B cell (primary cell): ENCODE data around the gene MATN1. TPM values are rescaled to one million over a fixed set of nuclear protein-coding genes. Genes with fewer than 3 reads are reported as not detected.

Source experiments
- ATAC-seq: fragments of 200-7000 bp; cut with Tn5 transposase; one replicate; pipeline ENCODE4 v1.10.0; 2021; ENCODE audit warnings: low read depth, mild to moderate bottlenecking, moderate number of reproducible peaks, moderate library complexity
- CTCF ChIA-PET: fragments of 350-600 bp; sonication (Branson Sonifier 250); formaldehyde crosslinking; loops from one replicate; lab custom pipeline; 2021; ENCODE audit warnings: antibody characterized with exemption, inconsistent platforms; lab: Charles Lee
- POLR2A ChIA-PET: fragments of 350-600 bp; sonication (Branson Sonifier 250); formaldehyde crosslinking; loops from one replicate; lab custom pipeline; 2021; ENCODE audit warnings: antibody characterized with exemption; lab: Charles Lee
- DNase-seq: peaks from one replicate; pipeline ENCODE4 v3.0.0; 2013
- H2AFZ ChIP-seq: 2 replicates; pipeline ENCODE4 v1.6.1; 2012; ENCODE audit warnings: mild to moderate bottlenecking, low read depth, low read length; ENCODE audit not compliant: insufficient read depth, poor library complexity, severe bottlenecking
- H3K27ac ChIP-seq, 2 donors: 1 replicate in 1 of 2; 2 replicates in 1 of 2; pipeline ENCODE4 v1.5.1; 2012 to 2013; ENCODE audit warnings: low read length in 2 of 2, mild to moderate bottlenecking in 2 of 2, moderate library complexity in 1 of 2
- H3K27me3 ChIP-seq, 4 experiments: fragments of 200-600 bp in 1 of 4; sonication (generic) in 1 of 4; replicated peaks in 1 of 4; 1 replicate in 2 of 4; 2 replicates in 2 of 4; pipeline versions ENCODE4 v1.6.1 to v1.7.0; 2013 to 2016; ENCODE audit warnings: low read length in 3 of 4, mild to moderate bottlenecking in 2 of 4, mixed read lengths in 1 of 4, moderate library complexity in 1 of 4; ENCODE audit not compliant: insufficient read depth in 4 of 4, control insufficient read depth in 3 of 4; ENCODE audit errors: control extremely low read depth in 1 of 4
- H3K36me3 ChIP-seq, 2 experiments: replicated peaks in 1 of 2; 1 replicate in 1 of 2; 2 replicates in 1 of 2; pipeline versions ENCODE4 v1.6.1 to v1.7.1; 2013; ENCODE audit warnings: low read length in 1 of 2; ENCODE audit not compliant: insufficient read depth in 2 of 2, control insufficient read depth in 1 of 2; ENCODE audit errors: control extremely low read depth in 1 of 2, extremely low read depth in 1 of 2
- H3K4me1 ChIP-seq, 2 donors: fragments of 200-600 bp in 1 of 2; sonication (generic) in 1 of 2; 1 replicate in 1 of 2; 2 replicates in 1 of 2; pipeline versions ENCODE4 v1.5.1 to v1.6.1; 2013 to 2017; ENCODE audit warnings: low read length in 2 of 2; ENCODE audit not compliant: control insufficient read depth in 2 of 2, insufficient read depth in 2 of 2
- H3K4me2 ChIP-seq: replicated peaks from 2 replicates; pipeline ENCODE3; 2012; ENCODE audit warnings: mild to moderate bottlenecking, low read depth, low read length; ENCODE audit not compliant: poor library complexity, severe bottlenecking
- H3K4me3 ChIP-seq, 5 experiments: fragments of 200-600 bp in 1 of 5; sonication (generic) in 1 of 5; 1 replicate in 3 of 5; 2 replicates in 2 of 5; pipeline versions ENCODE4 v1.5.1 to v1.7.0; 2011 to 2016; ENCODE audit warnings: low read length in 4 of 5, mild to moderate bottlenecking in 4 of 5, low read depth in 2 of 5, control low read depth in 1 of 5, moderate library complexity in 1 of 5; ENCODE audit not compliant: insufficient read depth in 1 of 5; ENCODE audit errors: control extremely low read depth in 1 of 5, extremely low read depth in 1 of 5
- H3K79me2 ChIP-seq: fragments of 200-600 bp; sonication (generic); one replicate; pipeline ENCODE4 v1.6.0; 2016; ENCODE audit warnings: low read length; ENCODE audit not compliant: control insufficient read depth, insufficient read depth
- H3K9ac ChIP-seq: fragments of 200-600 bp; sonication (generic); 2 replicates; pipeline ENCODE4 v1.6.1; 2017; ENCODE audit warnings: mild to moderate bottlenecking, low read length, moderate library complexity
- H3K9me3 ChIP-seq, 3 donors: one replicate each; pipeline versions ENCODE4 v1.6.1 to v1.7.1; 2013; ENCODE audit warnings: low read length in 2 of 3; ENCODE audit not compliant: control insufficient read depth in 2 of 3, insufficient read depth in 1 of 3; ENCODE audit errors: control extremely low read depth in 1 of 3
- H4K20me1 ChIP-seq: 2 replicates; pipeline ENCODE4 v1.6.0; 2012; ENCODE audit warnings: mild to moderate bottlenecking, low read length; ENCODE audit not compliant: insufficient read depth, control insufficient read depth, poor library complexity, severe bottlenecking
- H3K27ac Mint-ChIP-seq: one replicate; pipeline ENCODE4 v1.8.0; 2021; ENCODE audit warnings: mixed read lengths
- H3K27me3 Mint-ChIP-seq: one replicate; pipeline ENCODE4 v1.8.0; 2021; ENCODE audit warnings: mixed read lengths
- H3K4me1 Mint-ChIP-seq: one replicate; pipeline ENCODE4 v1.8.0; 2021; ENCODE audit warnings: mixed read lengths
- H3K4me3 Mint-ChIP-seq: one replicate; pipeline ENCODE4 v1.8.0; 2021; ENCODE audit warnings: mixed read lengths
- H3K9me3 Mint-ChIP-seq: one replicate; pipeline ENCODE4 v1.8.0; 2022; ENCODE audit warnings: mixed read lengths; ENCODE audit not compliant: insufficient read depth
- EZH2 ChIP-seq: IDR thresholded peaks from 2 replicates; pipeline ENCODE4 v1.6.1; 2012; ENCODE audit warnings: borderline replicate concordance, low read depth, mild to moderate bottlenecking, moderate library complexity, low read length; ENCODE audit not compliant: insufficient read depth, poor library complexity, severe bottlenecking
- WGBS: methylation state at CpG from one replicate; pipeline ENCODE4 v1.1.5; 2013; ENCODE audit warnings: missing lambda C conversion rate; ENCODE audit not compliant: insufficient coverage; 5-methylcytosine and 5-hydroxymethylcytosine counted together
- intact Hi-C: fragments of 100-400 bp; cut with micrococcal nuclease; formaldehyde crosslinking; loops from one replicate; pipeline ENCODE4 v1.10.0; 2022
- polyA plus RNA-seq: library from polyadenylated mRNA; depleted of rRNA; stranded (reverse); fragments of >200 nt; gene quantifications from 2 replicates; pipeline ENCODE4 v1.2.3, GENCODE V29; 2012
- total RNA-seq, 2 donors: library from RNA; stranded (reverse); fragments of 120-200 nt in 1 of 2; gene quantifications; 1 replicate in 1 of 2; 2 replicates in 1 of 2; pipeline versions ENCODE4 v1.2.3 to v1.2.4, GENCODE V29; 2013 to 2022
- TF ChIP-seq, protein P1 (sequence below): fragments of 200-600 bp; IDR thresholded peaks from one replicate; pipeline ENCODE4 v1.8.0; 2022; ENCODE audit warnings: antibody characterized with exemption, mild to moderate bottlenecking

The MATN1 gene
- total and polyA plus RNA-seq, 2 donors (not counting 1 experiment from before 2014, with no cell fraction given): 2.5 to 3.2 TPM

DNA sequence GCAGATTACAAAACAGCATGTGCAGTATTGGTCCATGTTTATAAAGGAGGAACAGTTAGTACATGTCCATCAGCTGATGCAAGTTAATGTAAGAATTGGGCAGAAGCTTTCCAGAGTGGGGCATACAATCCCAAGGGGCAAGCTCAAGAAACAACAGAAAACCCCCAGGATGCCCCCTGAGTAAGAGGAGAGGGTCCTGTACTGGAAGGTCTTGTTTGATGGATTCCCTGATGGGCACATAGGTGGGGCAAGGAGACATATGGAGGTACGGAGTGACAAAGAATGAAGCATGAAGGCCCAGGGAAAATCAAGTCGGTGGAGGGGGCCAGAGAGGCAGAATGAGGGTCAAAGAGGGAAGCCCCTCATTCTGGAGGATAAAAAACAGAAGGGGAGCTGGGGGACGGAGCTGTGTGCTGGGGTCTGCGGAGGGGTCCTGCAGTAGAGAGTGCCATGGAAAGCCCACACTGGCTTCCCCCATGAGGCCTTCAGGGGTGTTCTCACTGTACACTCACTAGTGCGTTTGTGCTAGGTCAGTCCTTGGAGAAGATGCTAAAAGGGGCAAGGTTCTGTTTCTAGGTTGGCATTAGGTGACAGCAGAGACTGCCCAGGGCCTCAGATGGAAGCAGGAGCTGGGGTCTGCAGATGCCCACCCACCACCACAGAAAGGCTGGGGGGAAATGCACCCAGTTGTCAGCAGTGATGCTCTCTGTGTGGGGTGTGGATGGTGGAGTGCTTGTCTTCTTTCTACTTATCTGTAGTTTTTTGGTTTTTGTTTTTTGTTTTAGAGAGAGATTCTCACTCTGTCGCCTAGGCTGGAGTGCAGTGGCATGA is 12.5 kb upstream of the MATN1 start:
- peaks cover 70% of the 10 kb centered on the region for H3K4me1 Mint-ChIP-seq
- intact Hi-C loops: no loop called here
- peaks cover 78% of the 10 kb centered on the region for H4K20me1 ChIP-seq
- no peaks in the 10 kb centered on the region for H3K27me3 ChIP-seq
- no peaks in the 10 kb centered on the region for H3K9me3 Mint-ChIP-seq
- H3K4me3 ChIP-seq: no peak overlapping the region
- H3K27me3 Mint-ChIP-seq: no peaks in the 10 kb centered on the region
- TF ChIP-seq, protein P1, sequence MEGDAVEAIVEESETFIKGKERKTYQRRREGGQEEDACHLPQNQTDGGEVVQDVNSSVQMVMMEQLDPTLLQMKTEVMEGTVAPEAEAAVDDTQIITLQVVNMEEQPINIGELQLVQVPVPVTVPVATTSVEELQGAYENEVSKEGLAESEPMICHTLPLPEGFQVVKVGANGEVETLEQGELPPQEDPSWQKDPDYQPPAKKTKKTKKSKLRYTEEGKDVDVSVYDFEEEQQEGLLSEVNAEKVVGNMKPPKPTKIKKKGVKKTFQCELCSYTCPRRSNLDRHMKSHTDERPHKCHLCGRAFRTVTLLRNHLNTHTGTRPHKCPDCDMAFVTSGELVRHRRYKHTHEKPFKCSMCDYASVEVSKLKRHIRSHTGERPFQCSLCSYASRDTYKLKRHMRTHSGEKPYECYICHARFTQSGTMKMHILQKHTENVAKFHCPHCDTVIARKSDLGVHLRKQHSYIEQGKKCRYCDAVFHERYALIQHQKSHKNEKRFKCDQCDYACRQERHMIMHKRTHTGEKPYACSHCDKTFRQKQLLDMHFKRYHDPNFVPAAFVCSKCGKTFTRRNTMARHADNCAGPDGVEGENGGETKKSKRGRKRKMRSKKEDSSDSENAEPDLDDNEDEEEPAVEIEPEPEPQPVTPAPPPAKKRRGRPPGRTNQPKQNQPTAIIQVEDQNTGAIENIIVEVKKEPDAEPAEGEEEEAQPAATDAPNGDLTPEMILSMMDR: no peak
- no peak for TF ChIP-seq EZH2
- no peak overlapping the region for H3K9ac ChIP-seq
- no peak for ATAC-seq
- H3K36me3 ChIP-seq: peaks cover 9 to 87% of the 10 kb centered on the region in 2 experiments
- H3K79me2 ChIP-seq: peaks cover 39% of the 10 kb centered on the region
- ChIA-PET POLR2A (interaction anchor here (2.1 kb wide), 1 partner anchor 22 kb away, joined by 5 read pairs; the partner anchor contains the start of gene LAPTM5), CTCF (interaction anchor here (1.6 to 38.6 kb wide), 5 partner anchors 15 to 65 kb away, joined by 3 to 769 read pairs (median 8); partner anchors contain the start of gene LAPTM5)
- WGBS: 100% methylated on average over 4 of the region's 6 CpGs
- no peak overlapping the region for H3K4me3 Mint-ChIP-seq
- H2AFZ ChIP-seq: no peak overlapping the region
- H3K9me3 ChIP-seq: no peaks in the 10 kb centered on the region
- no peak for DNase-seq
- no peak overlapping the region for H3K27ac ChIP-seq
- peaks cover 31 to 60% of the 10 kb centered on the region in 2 donors for H3K4me1 ChIP-seq
- no peak overlapping the region for H3K4me2 ChIP-seq
- peak overlapping the region; percentile 5 for H3K27ac Mint-ChIP-seq

DNA sequence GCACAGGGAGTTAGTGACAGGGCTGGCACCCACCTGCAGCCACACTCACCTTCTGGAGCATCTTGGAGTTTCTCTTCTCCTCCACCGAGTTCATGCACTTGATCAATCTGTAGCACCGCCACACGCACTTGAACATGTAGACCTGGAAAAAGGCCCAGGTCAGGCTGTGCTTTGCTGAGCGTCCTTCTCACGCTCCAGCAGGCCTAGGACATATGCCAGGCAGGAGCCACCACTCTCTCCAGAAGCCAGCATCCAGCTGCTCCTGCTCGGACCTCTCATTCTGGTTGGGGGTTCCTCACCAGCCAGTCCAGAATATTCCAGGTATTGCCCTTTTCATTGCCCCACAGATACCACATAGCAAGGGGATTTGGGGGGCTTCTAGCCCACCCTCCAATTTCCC is 11.7 kb upstream of the MATN1 start:
- H3K27me3 Mint-ChIP-seq: no peaks in the 10 kb centered on the region
- no peak for DNase-seq
- POLR2A ChIA-PET: interaction anchor here (2.1 kb wide), 1 partner anchor 23 kb away, joined by 5 read pairs; the partner anchor contains the start of gene LAPTM5
- WGBS: 91% methylated on average over 6 of the region's 6 CpGs
- Histone ChIP-seq H3K4me2 (no peak overlapping the region), H3K4me3 (no peak overlapping the region), H3K4me1 (peaks cover 33 to 61% of the 10 kb centered on the region in 2 donors), H3K36me3 (peaks cover 9 to 86% of the 10 kb centered on the region in 2 experiments), H3K9ac (no peak overlapping the region), H3K27me3 (no peaks in the 10 kb centered on the region), H3K79me2 (peaks cover 40% of the 10 kb centered on the region), H3K9me3 (no peaks in the 10 kb centered on the region), H2AFZ (no peak overlapping the region), H4K20me1 (peaks cover 71% of the 10 kb centered on the region), H3K27ac (no peak overlapping the region)
- intact Hi-C loops: no loop called here
- no peaks in the 10 kb centered on the region for H3K9me3 Mint-ChIP-seq
- no peak overlapping the region for H3K4me3 Mint-ChIP-seq
- peaks cover 71% of the 10 kb centered on the region for H3K4me1 Mint-ChIP-seq
- CTCF ChIA-PET: interaction anchor here (2.0 to 38.6 kb wide), 3 partner anchors 15 to 44 kb away, joined by 4 to 769 read pairs (median 78); partner anchors contain the start of gene LAPTM5
- no peak for ATAC-seq
- TF ChIP-seq EZH2: no peak
- TF ChIP-seq, protein P1: no peak
- H3K27ac Mint-ChIP-seq: peak overlapping the region; percentile 5
